HG03469 (cell line): ENCODE measurements around the gene OR2T35.
"Not testable (repeated sequence)": the region's sequence is repeated elsewhere in the genome, so short reads cannot be mapped to it uniquely, and the experiment has no call there.

Experiments used
- ATAC-seq: cut with Tn5 transposase; IDR thresholded peaks from one replicate; pipeline ENCODE4 v1.9.1; 2021; ENCODE audit warnings: mild to moderate bottlenecking, moderate library complexity, moderate number of reproducible peaks; ENCODE audit not compliant: unreplicated experiment

OR2T35 gene, protein sequence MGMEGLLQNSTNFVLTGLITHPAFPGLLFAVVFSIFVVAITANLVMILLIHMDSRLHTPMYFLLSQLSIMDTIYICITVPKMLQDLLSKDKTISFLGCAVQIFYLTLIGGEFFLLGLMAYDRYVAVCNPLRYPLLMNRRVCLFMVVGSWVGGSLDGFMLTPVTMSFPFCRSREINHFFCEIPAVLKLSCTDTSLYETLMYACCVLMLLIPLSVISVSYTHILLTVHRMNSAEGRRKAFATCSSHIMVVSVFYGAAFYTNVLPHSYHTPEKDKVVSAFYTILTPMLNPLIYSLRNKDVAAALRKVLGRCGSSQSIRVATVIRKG

DNA sequence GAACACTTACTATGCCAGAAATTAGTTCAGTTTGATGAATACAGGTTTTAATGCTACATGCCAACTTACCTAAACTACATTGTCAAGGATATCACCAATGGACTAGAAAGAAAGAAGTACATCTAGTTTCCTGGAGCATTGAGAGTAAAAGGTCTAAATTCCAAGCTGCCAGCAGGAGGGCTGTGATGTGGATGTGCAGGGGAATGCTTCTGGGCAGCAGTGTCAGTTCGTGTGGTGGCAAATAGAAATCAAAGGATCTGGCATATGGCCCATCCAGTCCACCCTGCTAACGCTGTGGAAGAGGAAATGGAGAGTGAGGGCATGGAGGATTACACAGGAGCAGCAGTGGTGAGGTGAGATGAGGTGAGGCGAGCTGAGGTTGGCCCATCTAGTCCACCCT lies at the start of gene OR2T35:
Gene OR2T35 (minus strand): TSS at position 101 of the 400 bp plus-strand sequence. CDS start 6,020 bp downstream, outside the sequence.
- not testable (repeated sequence) for ATAC-seq

DNA sequence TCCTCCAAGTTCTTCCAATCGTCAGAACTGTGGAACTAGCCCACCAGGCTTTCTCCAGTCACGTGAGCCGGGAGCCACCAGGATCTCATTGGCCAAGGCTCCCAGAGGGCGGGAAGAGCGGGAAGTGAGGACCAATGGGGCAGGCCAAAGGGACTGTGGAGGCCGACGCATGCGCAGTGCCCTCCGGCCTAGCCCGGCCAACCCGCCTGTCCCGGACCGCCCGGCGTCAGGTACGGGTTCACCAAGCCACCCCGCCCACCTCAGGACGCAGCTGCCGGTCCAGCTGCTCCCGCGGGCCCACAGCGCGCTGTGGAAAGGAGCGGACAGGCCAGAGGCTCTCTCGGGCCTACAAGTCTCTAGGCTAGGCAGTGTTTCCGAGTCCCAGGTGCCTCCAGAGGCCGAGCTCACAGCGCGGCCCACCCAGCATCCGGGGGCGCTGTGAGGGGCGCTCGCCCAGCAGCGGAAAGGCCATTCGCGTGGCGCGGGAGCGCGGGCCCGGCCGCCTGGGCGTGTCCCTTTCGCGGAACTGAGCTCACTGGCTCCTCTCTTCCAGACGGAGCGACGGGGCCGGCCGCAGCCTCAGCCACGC lies 46.6 kb upstream of the OR2T35 start:
- no peak for ATAC-seq

DNA sequence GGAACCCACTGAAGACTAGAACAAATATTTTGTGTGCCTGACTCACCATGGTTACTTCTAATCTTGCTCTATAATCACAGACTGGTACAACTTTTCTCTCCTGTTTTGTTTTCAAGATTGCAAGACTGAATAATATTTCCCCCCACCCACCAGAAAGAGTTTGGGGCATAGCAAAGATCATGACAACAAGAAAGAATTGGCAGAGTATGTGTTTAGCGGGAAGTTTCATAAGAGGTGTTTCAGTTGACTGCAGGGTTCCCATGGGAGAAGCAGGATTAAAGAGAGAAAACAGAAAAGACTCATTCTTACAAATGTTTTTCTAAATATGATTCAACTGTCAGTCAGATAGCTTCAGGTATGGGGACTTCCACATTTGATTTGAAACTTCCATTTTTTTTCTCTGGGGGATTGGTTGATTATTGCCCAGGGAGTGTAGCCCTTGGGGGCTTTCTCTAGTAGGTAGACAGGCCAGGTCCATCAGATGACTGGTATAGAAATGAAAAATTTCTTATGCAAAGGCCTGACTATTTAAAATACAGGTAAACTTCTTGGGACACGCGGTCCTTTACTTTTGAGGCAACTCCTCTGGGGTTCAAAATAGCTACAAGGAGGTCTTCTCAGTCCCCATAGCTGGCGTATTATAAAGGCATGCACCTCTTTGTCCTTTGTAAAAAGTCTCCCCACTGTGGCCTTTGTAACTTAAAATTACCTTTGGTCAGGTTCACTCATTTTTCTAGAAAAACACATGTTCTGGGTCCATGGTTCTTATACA lies 43.6 kb upstream of the OR2T35 start:
- ATAC-seq = peak; percentile 34

DNA sequence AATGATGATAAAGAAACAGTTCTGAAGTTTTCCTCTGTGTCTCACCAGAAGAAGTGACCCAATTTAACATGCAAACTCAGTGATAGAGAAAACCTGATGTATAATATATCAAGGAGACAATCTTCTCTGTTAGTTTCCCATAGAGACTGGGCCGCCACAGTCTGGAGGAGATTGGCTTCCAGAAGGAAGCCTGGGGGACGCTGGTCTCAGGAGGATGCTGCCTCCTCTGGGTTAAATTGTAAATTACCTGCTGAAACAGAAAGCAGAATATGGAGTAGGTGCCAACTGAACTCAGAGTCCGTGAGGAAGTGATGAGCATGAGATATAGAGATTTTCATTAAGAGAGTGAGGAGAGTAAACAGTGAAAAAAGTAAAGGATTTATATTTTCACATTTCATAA lies 41.7 kb upstream of the OR2T35 start:
- peak; percentile 68 for ATAC-seq

DNA sequence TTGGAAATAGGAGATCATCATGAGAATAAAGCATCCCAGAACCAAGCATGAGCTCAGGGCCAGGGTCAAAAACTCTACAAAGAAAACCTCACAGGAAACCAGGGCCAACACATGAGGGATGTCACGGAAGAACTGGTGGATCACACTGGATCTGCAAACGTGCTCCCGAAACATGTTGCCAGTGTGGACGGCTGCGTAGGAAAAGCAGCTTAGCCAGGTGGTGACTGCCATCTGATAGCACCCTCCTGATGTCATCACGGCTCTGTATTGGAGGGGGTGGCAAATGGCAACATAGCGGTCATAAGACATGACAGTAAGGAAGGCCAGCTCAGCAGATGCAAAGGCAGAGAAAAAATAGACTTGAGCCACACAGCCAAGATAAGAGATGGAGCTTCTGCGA lies 36.6 kb upstream of the OR2T35 start:
- no peak for ATAC-seq

DNA sequence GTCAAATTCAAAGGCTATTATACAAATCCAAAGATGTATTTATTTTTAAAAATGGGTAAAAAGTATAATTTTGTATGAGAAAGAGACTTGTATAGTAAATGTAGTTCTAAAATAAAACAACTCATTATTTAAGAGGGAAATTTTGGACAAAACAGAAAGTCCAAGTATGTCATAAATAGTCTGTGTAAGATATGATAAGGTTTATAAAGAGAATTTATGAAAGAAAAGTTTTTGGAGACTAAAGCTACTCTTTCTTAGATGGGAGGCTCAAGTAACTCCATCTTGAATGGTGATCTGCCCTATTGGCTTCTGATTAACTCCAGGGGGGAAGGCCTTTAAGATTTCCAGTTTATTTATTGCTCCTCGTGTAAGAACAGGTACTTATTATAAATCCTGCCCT lies 24.9 kb upstream of the OR2T35 start:
- no peak for ATAC-seq

DNA sequence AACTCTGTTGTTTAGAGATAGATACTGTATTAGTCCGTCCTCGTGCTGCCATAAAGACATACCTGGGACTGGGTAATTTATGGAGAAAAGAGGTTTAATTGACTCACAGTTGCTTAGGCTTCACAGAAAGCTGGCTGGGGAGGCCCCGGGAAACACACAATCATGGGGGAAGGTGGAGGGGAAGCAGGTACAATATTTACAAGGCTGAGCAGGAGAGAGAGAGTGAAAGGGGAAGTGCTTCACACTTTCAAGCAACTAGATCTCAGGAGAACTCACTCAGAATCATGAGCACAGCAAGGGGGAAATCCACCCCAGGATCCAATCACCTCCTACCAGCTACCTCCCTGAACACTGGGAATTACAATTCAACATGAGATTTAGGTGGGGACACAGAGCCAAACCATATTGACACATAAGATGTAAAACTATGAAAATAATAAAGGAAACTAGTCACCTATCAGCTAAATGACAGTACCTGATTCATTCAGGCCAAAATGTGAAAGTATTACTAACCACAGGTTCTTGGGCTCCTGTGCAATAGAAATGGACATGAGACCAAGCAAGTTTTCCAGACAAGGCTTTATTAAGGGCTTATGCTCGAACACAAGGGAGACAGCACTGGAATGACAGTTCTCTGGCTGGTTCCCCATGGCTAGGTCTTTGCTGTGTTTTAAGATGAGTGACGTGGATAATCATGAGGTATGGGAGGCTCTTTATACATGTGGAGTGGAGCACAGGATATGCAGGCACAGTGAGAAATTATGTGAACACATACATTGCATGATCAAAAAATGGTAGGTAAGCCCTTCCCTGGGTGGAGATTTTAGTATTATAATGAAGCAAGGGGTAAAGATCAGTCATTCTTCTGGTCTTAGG lies 18.6 kb upstream of the OR2T35 start:
- ATAC-seq = peak; percentile 94

DNA sequence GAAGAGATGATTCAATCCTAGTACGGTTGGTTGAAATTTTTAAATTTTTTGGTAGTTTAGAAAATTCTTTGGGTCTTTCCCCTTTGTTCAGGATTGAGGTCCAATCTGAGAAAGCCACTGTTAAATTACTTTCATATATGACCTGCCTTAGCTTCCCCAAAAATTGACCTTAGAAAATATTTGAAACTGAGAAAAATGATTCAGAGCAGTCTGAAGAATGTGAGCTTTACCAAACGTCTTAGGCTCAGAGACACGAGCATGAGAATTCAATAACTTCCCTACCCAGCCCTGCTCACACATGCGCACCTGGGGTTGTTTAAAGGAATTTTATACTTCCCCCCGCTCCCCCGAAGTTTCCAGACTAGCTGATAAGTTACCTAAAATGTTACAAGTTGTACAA lies 11.7 kb upstream of the OR2T35 start:
- not testable (repeated sequence) for ATAC-seq

DNA sequence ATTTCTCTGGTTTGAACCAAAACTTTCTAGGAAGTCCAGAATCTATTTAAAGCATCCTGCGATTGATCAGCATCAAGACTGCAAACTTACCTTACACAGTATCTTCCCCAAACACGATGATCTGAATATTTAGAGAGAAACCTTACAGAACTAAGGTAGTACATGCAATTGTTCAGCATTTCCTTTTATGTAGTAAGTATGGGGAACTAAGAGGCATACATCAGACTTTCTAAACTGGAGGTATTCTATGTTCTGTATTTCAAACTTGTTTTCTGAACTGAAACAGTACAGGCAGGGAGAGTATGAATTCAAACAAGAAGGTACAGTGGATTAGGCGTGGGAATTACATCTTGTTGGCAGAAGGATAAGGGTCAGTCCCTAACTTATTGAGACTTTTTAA lies 10.3 kb upstream of the OR2T35 start, which contains the start of gene OR2T27:
Gene OR2T27 (minus strand): TSS at position 175 of the 400 bp plus-strand sequence. CDS start 4,644 bp downstream, outside the sequence.
- not testable (repeated sequence) for ATAC-seq

DNA sequence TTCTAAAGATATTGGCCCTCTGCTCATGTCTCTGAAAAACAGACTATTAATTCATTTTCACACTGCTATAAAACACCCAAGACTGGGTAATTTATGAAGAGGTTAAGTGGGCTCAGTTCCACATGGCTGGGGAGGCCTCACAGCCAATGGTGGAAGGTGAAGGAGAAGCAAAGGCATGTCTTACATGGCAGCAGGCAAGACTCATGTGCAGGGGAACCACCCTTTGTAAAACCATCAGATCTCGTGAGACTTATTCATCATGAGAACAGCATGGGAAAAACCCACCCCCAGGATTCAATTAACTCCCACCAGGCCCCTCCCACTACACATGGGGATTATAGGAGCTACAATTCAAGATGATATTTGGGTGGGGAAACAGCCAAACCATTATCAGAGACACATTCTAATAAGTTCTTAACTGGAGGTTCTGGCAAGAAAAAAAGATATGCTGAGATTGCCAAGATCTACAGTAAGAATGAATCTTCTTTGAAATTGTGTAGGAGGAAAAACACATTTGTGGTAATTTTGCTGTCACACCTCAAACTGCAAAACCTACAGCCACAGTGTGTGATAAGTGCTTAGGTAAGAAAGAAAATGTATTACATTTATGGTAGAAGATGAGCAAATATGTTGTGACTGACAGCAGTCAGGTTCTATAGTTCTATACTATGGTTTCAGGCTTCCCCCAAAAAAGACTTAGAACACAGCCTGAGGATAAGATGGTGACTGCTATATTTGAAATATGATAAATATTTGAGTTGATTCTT lies 3.9 kb upstream of the OR2T35 start:
- ATAC-seq = not testable (repeated sequence)

DNA sequence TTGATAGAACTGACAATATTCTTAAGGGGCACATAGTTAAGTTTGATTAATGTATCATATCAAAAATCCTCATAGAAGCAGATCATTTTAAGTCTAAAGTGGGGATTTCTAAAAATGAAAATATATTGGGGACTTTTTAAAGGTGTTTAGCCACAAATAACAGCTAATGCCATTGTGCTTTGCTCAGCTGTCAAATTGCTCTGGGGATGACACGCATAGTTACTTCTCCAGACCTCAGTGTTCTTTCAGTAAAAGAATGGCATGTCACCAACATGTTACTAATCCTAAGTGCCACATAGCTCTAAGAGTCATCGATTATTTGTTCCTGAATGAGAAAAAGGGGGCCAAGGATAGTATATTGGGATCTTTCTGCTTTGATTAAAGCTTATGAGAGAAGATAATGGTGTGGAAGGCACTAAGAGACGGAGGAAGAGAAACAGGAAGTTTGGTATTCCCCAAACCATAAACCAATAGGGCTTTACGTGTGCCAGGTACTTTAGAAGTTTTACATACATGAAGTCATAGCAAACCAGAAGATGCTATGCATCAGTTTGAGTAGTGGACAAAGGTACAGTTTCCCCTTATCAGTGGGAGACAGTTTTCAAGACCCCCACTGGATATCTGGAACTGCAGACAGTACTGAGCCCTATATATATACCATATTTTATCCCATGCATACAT lies 2.0 kb downstream of the OR2T35 start:
- peak; percentile 63 for ATAC-seq

DNA sequence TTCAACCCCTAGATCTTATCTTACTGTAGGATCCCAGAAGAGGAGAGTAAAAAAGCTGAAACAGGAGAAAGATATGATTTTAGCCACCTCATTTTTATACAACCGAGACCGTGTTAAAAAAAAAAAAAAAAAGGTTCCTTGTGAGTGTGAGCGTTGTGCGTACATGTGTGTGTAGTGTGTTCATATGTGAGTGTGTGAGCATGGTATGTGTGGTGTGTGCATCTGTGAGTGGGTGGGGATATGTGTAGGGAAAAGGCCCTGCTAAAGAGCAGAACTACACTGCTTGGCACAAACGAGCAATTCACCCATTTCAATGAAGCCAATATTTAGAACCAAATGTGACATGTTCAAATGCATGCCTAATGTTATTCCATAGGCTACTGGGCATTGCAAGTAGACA lies 3.5 kb downstream of the OR2T35 start:
- ATAC-seq = not testable (repeated sequence)

DNA sequence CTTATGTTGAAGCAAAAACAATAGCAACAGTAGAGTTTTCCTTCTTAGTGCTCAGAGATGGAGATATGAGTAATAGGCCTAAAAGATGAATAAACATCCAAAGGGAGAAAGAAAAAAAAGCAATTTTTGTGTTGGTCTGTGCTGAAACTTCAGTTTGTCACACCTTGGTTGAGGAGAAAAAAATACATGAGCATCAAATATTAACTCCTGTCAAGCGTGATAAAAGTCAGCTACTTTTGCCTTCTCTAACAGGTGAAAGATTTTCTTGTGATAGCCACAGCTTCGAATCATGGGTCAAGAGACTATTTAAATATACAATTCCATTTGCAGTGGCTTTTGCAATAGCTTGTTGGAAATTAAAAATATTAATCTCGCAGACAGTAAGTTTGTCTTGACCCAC lies 4.2 kb downstream of the OR2T35 start:
- ATAC-seq = peak; percentile 39

DNA sequence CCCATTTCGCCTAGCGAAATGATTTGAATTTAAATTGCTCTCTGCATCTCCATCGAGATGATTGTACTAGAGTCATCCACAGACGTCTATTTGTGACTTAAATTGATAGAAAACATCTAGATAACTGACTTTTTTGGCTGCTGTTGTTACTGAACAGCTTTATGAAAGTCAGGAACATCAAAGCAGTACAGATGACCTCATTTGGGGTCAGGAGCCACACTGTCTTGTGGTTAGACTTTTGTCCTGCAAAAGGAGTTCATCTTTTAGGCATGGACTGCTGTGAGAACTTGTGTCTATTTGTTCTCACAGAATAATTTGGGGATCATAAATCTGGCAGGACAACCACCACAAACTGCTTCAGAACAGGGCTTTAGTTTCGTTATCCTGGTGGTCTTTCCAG lies 5.4 kb downstream of the OR2T35 start:
- ATAC-seq = peak; percentile 27

DNA sequence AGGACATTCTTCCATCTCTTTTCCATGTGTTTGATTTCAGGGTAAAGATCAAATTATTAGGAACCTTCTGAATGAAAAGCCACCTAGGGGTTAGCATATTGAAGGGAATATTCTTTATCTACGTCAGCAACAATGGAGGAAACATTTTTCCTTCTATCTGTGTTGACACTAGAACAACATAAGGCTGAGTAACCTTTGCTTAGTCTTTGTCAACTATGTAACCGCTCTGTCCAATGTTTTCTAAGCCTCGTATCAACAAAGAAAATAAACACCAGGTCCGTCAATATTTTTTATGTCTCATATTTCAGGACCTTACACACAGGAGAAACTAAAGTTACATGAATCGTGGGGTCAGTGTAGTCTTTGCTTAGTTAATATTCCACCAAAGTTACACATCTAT lies 8.5 kb downstream of the OR2T35 start:
- ATAC-seq = not testable (repeated sequence)

DNA sequence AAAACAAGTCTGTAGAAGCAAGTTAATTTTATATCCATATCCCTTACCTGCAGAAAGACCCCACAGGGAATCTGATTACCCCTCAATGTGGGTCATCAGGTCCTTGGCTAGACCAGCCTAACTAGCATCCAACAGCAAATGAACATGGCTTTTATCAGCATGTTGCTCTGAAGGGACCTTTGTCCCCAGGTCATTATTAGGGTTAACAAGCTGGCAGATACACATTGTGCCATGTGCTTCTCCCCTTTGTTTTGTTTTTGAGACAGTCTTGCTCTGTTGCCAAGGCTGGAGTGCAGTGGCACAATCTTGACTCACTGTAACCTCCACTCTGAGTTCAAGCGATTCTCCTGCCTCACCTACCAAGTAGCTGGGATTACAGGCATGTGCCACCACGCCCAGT lies 10.1 kb downstream of the OR2T35 start, which contains the start of gene OR2T11:
Gene OR2T11 (minus strand): TSS at position 101 of the 400 bp plus-strand sequence. CDS start 7,963 bp downstream, outside the sequence.
- not testable (repeated sequence) for ATAC-seq

DNA sequence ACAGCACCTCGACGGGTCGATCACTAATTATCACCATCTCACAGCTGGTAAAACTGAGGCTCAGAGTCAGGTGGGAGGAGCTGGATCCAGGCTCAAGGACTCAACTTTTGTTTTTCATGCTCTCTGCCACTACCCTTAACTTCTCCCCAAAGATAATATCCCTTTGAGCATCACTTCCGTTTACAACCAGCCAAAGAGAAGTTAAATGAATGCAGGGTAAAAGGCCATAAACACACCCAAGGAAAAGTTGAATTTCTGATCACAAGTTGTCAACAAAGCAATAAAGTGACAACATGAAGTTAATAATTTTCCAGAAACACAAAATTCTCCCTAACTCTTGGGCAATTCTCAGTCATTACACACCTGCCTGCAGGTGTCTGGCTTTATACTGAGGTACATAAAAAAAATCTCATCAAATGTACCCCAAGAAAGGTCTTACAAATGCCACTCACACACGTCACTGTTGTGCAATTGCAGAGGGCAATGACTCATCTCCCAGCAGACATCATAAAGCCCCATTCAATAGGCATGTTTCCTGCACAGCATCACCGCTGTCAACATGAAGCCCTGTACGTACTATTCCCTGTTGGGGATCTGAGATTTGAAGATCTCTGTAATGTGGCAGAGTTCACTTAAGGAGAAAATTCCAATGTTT lies 13.6 kb downstream of the OR2T35 start:
- no peak for ATAC-seq

DNA sequence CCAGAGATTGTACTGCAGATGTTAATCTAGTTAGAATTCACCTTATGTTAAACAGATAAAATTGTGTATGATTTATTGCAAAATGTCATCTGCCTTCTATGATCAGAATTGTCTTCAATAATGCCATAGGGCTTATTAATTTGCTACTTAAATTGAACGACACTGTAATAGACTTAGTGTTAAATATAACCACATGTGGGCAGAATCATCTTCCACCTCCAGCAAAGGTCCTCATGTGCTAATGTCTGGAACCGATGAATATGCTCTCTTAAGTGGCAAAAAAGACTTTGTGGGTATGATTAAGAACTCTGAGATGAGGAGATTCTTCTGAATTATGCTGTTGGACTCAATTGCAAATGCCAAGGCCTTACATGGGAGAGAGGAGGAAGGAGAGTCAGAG lies 14.5 kb downstream of the OR2T35 start:
- ATAC-seq = no peak
